ENCODE results near the gene AGBL4. TPM values are rescaled to one million over a fixed set of nuclear protein-coding genes. Genes with fewer than 3 reads are reported as not detected.

The AGBL4 gene
- polyA plus RNA-seq, 4 donors, result 0.10 to 0.16 TPM; not detected in 2

GRCh38 chr1:49651136-49651535 is 372.6 kb downstream of the AGBL4 start:
- WGBS, 3 donors, result 61 to 73% (median 67%) methylated on average over 3 of the region's 3 CpGs
- Histone ChIP-seq H3K9me3 (ENCODE audit: control insufficient read depth in 2 of 2, insufficient read depth in 1 of 2, low read depth in 1 of 2, low read length in 1 of 2) (peaks cover 0 to 13% of the 10 kb centered on the region in 2 donors), H3K27ac (ENCODE audit: low read depth in 1 of 3, low read length in 2 of 3) (no peak overlapping the region), H3K27me3 (ENCODE audit: control insufficient read depth in 3 of 3, insufficient read depth in 3 of 3, low read length in 3 of 3) (no peaks in the 10 kb centered on the region), H3K36me3 (ENCODE audit: control insufficient read depth in 3 of 3, insufficient read depth in 2 of 3, low read depth in 1 of 3, low read length in 3 of 3) (no peaks in the 10 kb centered on the region), H3K4me3 (ENCODE audit: low read depth in 1 of 3, low read length in 3 of 3) (no peak overlapping the region), H3K4me1 (ENCODE audit: control insufficient read depth in 3 of 3, insufficient read depth in 2 of 3, low read depth in 1 of 3, low read length in 2 of 3) (no peaks in the 10 kb centered on the region)
- FAIRE-seq (no peak), DNase-seq (no peak)

DNA sequence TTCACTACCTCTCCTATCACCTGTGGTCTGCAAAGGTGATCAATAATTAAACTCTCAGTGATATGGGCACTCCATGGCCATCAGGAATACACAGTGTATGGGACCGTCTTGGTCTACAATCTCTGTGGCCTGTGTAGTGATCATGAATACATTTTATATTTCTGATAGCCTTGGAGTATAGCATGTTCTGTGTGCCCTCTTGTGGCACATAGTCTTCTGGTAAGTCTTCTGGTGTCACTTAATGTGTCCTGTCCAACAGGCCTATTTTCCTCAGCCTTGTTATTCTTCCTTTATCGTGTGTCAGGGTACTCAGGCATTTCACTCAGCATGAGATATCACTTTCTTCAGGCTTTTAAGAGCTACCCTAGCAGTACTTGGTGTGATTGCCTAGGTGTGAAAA is 393.6 kb downstream of the AGBL4 start:
- 64 to 77% (median 66%) methylated on average over 2 of the region's 2 CpGs for WGBS, 3 donors

GRCh38 chr1:49627781-49628180 is 396.0 kb downstream of the AGBL4 start:
- DNase-seq, result no peak
- Histone ChIP-seq H3K4me3 (ENCODE audit: low read depth in 1 of 3, low read length in 3 of 3) (no peak overlapping the region), H3K9me3 (ENCODE audit: control insufficient read depth in 2 of 2, insufficient read depth in 1 of 2, low read depth in 1 of 2, low read length in 1 of 2) (no peaks in the 10 kb centered on the region), H3K4me1 (ENCODE audit: control insufficient read depth in 3 of 3, insufficient read depth in 2 of 3, low read depth in 1 of 3, low read length in 2 of 3) (no peaks in the 10 kb centered on the region), H3K27ac (ENCODE audit: low read depth in 1 of 3, low read length in 2 of 3) (no peak overlapping the region), H3K27me3 (ENCODE audit: control insufficient read depth in 3 of 3, insufficient read depth in 3 of 3, low read length in 3 of 3) (no peaks in the 10 kb centered on the region), H3K36me3 (ENCODE audit: control insufficient read depth in 3 of 3, insufficient read depth in 2 of 3, low read depth in 1 of 3, low read length in 3 of 3) (no peaks in the 10 kb centered on the region)
- no peak for FAIRE-seq
- WGBS, 3 donors, result 37 to 68% (median 53%) methylated on average over 3 of the region's 3 CpGs

More for the DNA sequence above, 393.6 kb downstream of the AGBL4 start:
- no peaks in the 10 kb centered on the region for H3K27me3 ChIP-seq (ENCODE audit: control insufficient read depth in 3 of 3, insufficient read depth in 3 of 3, low read length in 3 of 3)
- FAIRE-seq, result no peak
- H3K36me3 ChIP-seq (ENCODE audit: control insufficient read depth in 3 of 3, insufficient read depth in 2 of 3, low read depth in 1 of 3, low read length in 3 of 3), result no peaks in the 10 kb centered on the region
- no peaks in the 10 kb centered on the region for H3K4me1 ChIP-seq (ENCODE audit: control insufficient read depth in 3 of 3, insufficient read depth in 2 of 3, low read depth in 1 of 3, low read length in 2 of 3)
- no peak overlapping the region for H3K27ac ChIP-seq (ENCODE audit: low read depth in 1 of 3, low read length in 2 of 3)
- H3K4me3 ChIP-seq (ENCODE audit: low read depth in 1 of 3, low read length in 3 of 3), result no peak overlapping the region
- H3K9me3 ChIP-seq (ENCODE audit: control insufficient read depth in 2 of 2, insufficient read depth in 1 of 2, low read depth in 1 of 2, low read length in 1 of 2), result no peaks in the 10 kb centered on the region
- DNase-seq, result no peak

- no peak overlapping the region for H3K4me3 ChIP-seq (ENCODE audit: low read depth in 1 of 3, low read length in 3 of 3)
- no peaks in the 10 kb centered on the region for H3K9me3 ChIP-seq (ENCODE audit: control insufficient read depth in 2 of 2, insufficient read depth in 1 of 2, low read depth in 1 of 2, low read length in 1 of 2)
- FAIRE-seq (no peak), DNase-seq (no peak)
- H3K27me3 ChIP-seq (ENCODE audit: control insufficient read depth in 3 of 3, insufficient read depth in 3 of 3, low read length in 3 of 3), result no peaks in the 10 kb centered on the region
- H3K36me3 ChIP-seq (ENCODE audit: control insufficient read depth in 3 of 3, insufficient read depth in 2 of 3, low read depth in 1 of 3, low read length in 3 of 3), result no peaks in the 10 kb centered on the region
- no peaks in the 10 kb centered on the region for H3K4me1 ChIP-seq (ENCODE audit: control insufficient read depth in 3 of 3, insufficient read depth in 2 of 3, low read depth in 1 of 3, low read length in 2 of 3)
- H3K27ac ChIP-seq (ENCODE audit: low read depth in 1 of 3, low read length in 2 of 3), result no peak overlapping the region
Measured at GRCh38 chr1:49626472-49626871, 397.3 kb downstream of the AGBL4 start.

- H3K27ac ChIP-seq (ENCODE audit: low read depth in 1 of 3, low read length in 2 of 3), result no peak overlapping the region
- H3K4me1 ChIP-seq (ENCODE audit: control insufficient read depth in 3 of 3, insufficient read depth in 2 of 3, low read depth in 1 of 3, low read length in 2 of 3), result no peaks in the 10 kb centered on the region
- no peak for DNase-seq
- no peak for FAIRE-seq
- no peaks in the 10 kb centered on the region for H3K36me3 ChIP-seq (ENCODE audit: control insufficient read depth in 3 of 3, insufficient read depth in 2 of 3, low read depth in 1 of 3, low read length in 3 of 3)
- no peaks in the 10 kb centered on the region for H3K9me3 ChIP-seq (ENCODE audit: control insufficient read depth in 2 of 2, insufficient read depth in 1 of 2, low read depth in 1 of 2, low read length in 1 of 2)
- H3K27me3 ChIP-seq (ENCODE audit: control insufficient read depth in 3 of 3, insufficient read depth in 3 of 3, low read length in 3 of 3), result no peaks in the 10 kb centered on the region
- H3K4me3 ChIP-seq (ENCODE audit: low read depth in 1 of 3, low read length in 3 of 3), result no peak overlapping the region
- WGBS, 3 donors, result 86 to 93% (median 88%) methylated on average over 3 of the region's 3 CpGs
Measured at GRCh38 chr1:49622877-49623276, 400.9 kb downstream of the AGBL4 start.

GRCh38 chr1:49606082-49606481 is 417.7 kb downstream of the AGBL4 start:
- Histone ChIP-seq H3K36me3 (ENCODE audit: control insufficient read depth in 3 of 3, insufficient read depth in 2 of 3, low read depth in 1 of 3, low read length in 3 of 3) (no peaks in the 10 kb centered on the region), H3K4me1 (ENCODE audit: control insufficient read depth in 3 of 3, insufficient read depth in 2 of 3, low read depth in 1 of 3, low read length in 2 of 3) (no peaks in the 10 kb centered on the region), H3K9me3 (ENCODE audit: control insufficient read depth in 2 of 2, insufficient read depth in 1 of 2, low read depth in 1 of 2, low read length in 1 of 2) (no peaks in the 10 kb centered on the region), H3K27ac (ENCODE audit: low read depth in 1 of 3, low read length in 2 of 3) (no peak overlapping the region), H3K4me3 (ENCODE audit: low read depth in 1 of 3, low read length in 3 of 3) (no peak overlapping the region), H3K27me3 (ENCODE audit: control insufficient read depth in 3 of 3, insufficient read depth in 3 of 3, low read length in 3 of 3) (no peaks in the 10 kb centered on the region)
- WGBS, 3 donors, result 50 to 67% (median 55%) methylated on average over 5 of the region's 5 CpGs
- no peak for DNase-seq
- no peak for FAIRE-seq

DNA sequence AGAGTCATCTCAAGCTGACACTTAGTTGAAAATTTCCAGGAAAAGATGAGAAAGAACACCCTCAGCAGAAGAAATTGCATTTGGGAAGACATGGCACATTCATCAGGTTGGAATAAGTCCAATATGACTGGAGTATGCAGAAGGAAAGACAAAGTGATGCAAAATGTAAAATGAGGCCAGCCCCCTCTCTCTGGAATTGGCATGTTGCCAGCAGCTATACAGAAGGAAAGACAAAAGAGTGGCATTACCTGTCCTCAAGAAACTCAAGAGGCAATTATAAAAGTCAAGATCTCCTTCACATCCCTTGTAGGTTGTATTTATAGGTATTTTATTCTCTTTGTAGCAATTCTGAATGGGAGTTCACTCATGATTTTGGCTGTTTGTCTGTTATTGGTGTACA is 426.3 kb downstream of the AGBL4 start:
- Histone ChIP-seq H3K27me3 (ENCODE audit: control insufficient read depth in 3 of 3, insufficient read depth in 3 of 3, low read length in 3 of 3) (no peaks in the 10 kb centered on the region), H3K4me3 (ENCODE audit: low read depth in 1 of 3, low read length in 3 of 3) (no peak overlapping the region), H3K4me1 (ENCODE audit: control insufficient read depth in 3 of 3, insufficient read depth in 2 of 3, low read depth in 1 of 3, low read length in 2 of 3) (no peaks in the 10 kb centered on the region), H3K27ac (ENCODE audit: low read depth in 1 of 3, low read length in 2 of 3) (no peak overlapping the region), H3K9me3 (ENCODE audit: control insufficient read depth in 2 of 2, insufficient read depth in 1 of 2, low read depth in 1 of 2, low read length in 1 of 2) (no peaks in the 10 kb centered on the region), H3K36me3 (ENCODE audit: control insufficient read depth in 3 of 3, insufficient read depth in 2 of 3, low read depth in 1 of 3, low read length in 3 of 3) (no peaks in the 10 kb centered on the region)
- FAIRE-seq (no peak), DNase-seq (no peak)

DNA sequence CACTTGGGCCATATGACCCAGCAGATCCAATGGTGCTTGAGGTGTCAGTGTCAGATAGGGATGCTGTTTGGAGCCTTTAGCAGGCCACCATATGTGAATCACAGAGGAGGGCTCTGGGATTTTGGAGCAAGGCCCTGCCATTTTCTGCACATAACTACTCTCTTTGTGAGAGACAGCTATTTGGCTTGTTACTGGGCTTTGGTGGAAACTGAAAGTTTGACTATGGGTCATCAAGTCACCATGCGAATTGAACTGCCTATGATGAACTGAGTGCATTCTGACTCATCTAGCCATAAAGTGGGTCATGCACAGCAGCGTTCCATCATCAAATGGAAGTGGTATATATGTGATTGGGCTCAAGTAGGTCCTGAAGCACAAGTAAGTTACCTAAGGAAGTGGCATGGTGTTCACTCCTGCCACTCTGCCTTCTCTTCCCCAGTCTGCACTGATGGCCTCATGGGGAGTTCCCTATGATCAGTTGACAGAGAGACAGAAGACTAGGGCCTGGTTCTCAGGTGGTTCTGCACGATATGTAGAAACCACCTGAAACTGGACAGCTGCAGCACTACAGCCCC is 447.3 kb downstream of the AGBL4 start:
- no peak for FAIRE-seq
- Histone ChIP-seq H3K27ac (ENCODE audit: low read depth in 1 of 3, low read length in 2 of 3) (no peak overlapping the region), H3K4me3 (ENCODE audit: low read depth in 1 of 3, low read length in 3 of 3) (no peak overlapping the region), H3K4me1 (ENCODE audit: control insufficient read depth in 3 of 3, insufficient read depth in 2 of 3, low read depth in 1 of 3, low read length in 2 of 3) (no peaks in the 10 kb centered on the region), H3K9me3 (ENCODE audit: control insufficient read depth in 2 of 2, insufficient read depth in 1 of 2, low read depth in 1 of 2, low read length in 1 of 2) (peaks cover 1 to 18% of the 10 kb centered on the region in 2 donors), H3K27me3 (ENCODE audit: control insufficient read depth in 3 of 3, insufficient read depth in 3 of 3, low read length in 3 of 3) (peaks cover 0 to 2% (median 0%) of the 10 kb centered on the region in 3 donors), H3K36me3 (ENCODE audit: control insufficient read depth in 3 of 3, insufficient read depth in 2 of 3, low read depth in 1 of 3, low read length in 3 of 3) (no peaks in the 10 kb centered on the region)
- no peak for DNase-seq
- 68 to 80% (median 78%) methylated on average over 3 of the region's 3 CpGs for WGBS, 3 donors

DNA sequence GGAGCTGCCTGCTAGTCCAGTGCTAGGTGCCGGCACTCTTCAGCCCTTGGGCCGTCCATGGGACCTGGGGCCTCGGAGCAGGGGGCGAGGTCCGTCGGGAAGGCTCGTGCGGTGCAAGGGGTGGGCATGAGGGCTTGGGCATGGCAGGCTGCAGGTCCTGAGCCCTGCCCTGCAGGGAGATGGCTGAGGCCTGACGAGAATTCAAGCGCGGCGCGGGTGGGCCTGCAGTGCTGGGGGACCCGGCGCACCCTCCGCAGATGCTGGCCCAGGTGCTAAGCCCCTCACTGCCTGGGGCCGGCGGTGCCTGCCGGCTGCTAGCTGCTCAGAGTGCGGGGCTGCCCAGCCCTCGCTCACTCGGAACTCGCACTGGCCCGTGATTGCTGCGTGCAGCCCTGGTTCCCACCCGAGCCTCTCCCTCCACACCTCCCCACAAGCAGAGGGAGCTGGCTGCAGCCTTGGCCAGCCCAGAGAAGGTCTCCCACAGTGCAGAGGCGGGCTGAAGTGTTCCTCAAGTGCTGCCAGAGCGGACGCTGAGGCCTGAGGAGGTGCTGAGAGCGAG is 467.0 kb downstream of the AGBL4 start:
- H3K27ac ChIP-seq (ENCODE audit: low read depth in 1 of 3, low read length in 2 of 3), result no peak overlapping the region
- no peaks in the 10 kb centered on the region for H3K27me3 ChIP-seq (ENCODE audit: control insufficient read depth in 3 of 3, insufficient read depth in 3 of 3, low read length in 3 of 3)
- H3K36me3 ChIP-seq (ENCODE audit: control insufficient read depth in 3 of 3, insufficient read depth in 2 of 3, low read depth in 1 of 3, low read length in 3 of 3), result no peaks in the 10 kb centered on the region
- FAIRE-seq (no peak), DNase-seq (no peak)
- no peaks in the 10 kb centered on the region for H3K4me1 ChIP-seq (ENCODE audit: control insufficient read depth in 3 of 3, insufficient read depth in 2 of 3, low read depth in 1 of 3, low read length in 2 of 3)
- 91 to 93% (median 92%) methylated on average over 23 to 30 of the region's 30 CpGs for WGBS, 3 donors
- H3K9me3 ChIP-seq (ENCODE audit: control insufficient read depth in 2 of 2, insufficient read depth in 1 of 2, low read depth in 1 of 2, low read length in 1 of 2), result peaks cover 2 to 18% of the 10 kb centered on the region in 2 donors
- no peak overlapping the region for H3K4me3 ChIP-seq (ENCODE audit: low read depth in 1 of 3, low read length in 3 of 3)
